H1 (cell line): ENCODE results near the gene NAV2. TPM values are rescaled to one million over a fixed set of nuclear protein-coding genes. Genes with fewer than 3 reads are reported as not detected.

Source experiments
- RNF2 ChIP-seq: fragments of 200-900, 300-1000 bp; sonication (generic); IDR thresholded peaks from 2 replicates; pipeline ENCODE4 v1.7.1; 2016; ENCODE audit warnings: borderline replicate concordance, low read depth, mild to moderate bottlenecking, antibody characterized with exemption, low read length; ENCODE audit not compliant: poor library complexity, severe bottlenecking; ENCODE audit errors: missing control alignments
- SAP30 ChIP-seq: fragments of 300-600 bp; sonication (generic); IDR thresholded peaks from 2 replicates; pipeline ENCODE4 v1.7.1; 2012; ENCODE audit warnings: low read length, moderate library complexity, mild to moderate bottlenecking, inconsistent platforms; ENCODE audit not compliant: insufficient read depth, insufficient replicate concordance
- SIX5 ChIP-seq: IDR thresholded peaks from 2 replicates; pipeline ENCODE4 v1.6.1; 2011; ENCODE audit warnings: mild to moderate bottlenecking, low read depth, low read length
- polyA plus RNA-seq, 7 experiments: library from polyadenylated mRNA; depleted of rRNA in 3 of 7; stranded (reverse) in 5 of 7; unstranded in 2 of 7; fragments of >200 nt in 5 of 7; fragments of 200-250 nt in 2 of 7; gene quantifications; 1 replicate in 5 of 7; 2 replicates in 1 of 7; 4 replicates in 1 of 7; pipeline versions ENCODE4 v1.2.1 to v1.2.3, GENCODE V29; 2011 to 2013; ENCODE audit warnings: missing spikeins in 2 of 7, mixed read lengths in 2 of 7
- total RNA-seq: library from RNA; stranded (reverse); fragmentation: NEBNext Ultra II Directional; extraction: Animal tissue kit (Norgen Biotek cat#: 25700); gene quantifications from 2 replicates; pipeline ENCODE4 v1.2.1, GENCODE V29; 2021
- TF ChIP-seq, protein P1 (sequence below): IDR thresholded peaks from 2 replicates; pipeline ENCODE4 v1.6.1; 2012; ENCODE audit warnings: inconsistent platforms

NAV2 gene
- total and polyA plus RNA-seq, 2 of the 8 experiments (the other 6 are each of a cell fraction or from before 2014, with no cell fraction given) = 35.6 to 73.6 TPM

DNA sequence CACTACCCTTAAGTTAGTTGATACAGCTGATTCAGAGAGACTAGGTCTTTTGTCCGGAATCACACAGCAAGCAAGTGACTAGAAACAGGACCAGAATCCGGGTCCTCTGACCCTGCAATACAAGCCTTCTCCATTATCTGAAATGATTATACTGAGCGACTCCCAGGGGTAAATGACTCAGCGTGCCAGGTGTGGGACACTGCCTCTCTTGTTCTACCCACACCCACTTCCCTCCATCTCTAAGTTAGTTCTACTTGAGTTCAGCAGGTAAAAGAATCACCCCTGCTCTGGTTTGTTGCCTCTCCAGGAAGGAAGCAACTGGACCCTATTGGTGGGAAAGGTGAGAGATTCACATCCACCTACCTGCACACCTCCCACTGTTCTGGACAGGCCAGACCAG, 290.7 kb downstream of the NAV2 start (continued):
- no peak for TF ChIP-seq RNF2
- TF ChIP-seq SAP30 = no peak
- TF ChIP-seq, protein P1, sequence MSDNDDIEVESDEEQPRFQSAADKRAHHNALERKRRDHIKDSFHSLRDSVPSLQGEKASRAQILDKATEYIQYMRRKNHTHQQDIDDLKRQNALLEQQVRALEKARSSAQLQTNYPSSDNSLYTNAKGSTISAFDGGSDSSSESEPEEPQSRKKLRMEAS = no peak
- TF ChIP-seq SIX5 = no peak
